HL-60/S4 treated with retinoic acid at 250 ng/mL for 4 days and 3 days (cell line): ENCODE data around the gene THRB.

ENCODE experiments used
- in situ Hi-C: fragments of 300-500 bp; cut with MboI; formaldehyde crosslinking; loops from 2 replicates; pipeline ENCODE4 v1.7.0; 2022; ENCODE audit warnings: low sequenced_read_pairs

The THRB gene

GRCh38 chr3:24286405-24286804 lies 208.2 kb downstream of the THRB start:
- in situ Hi-C loops, result no loop called here

DNA sequence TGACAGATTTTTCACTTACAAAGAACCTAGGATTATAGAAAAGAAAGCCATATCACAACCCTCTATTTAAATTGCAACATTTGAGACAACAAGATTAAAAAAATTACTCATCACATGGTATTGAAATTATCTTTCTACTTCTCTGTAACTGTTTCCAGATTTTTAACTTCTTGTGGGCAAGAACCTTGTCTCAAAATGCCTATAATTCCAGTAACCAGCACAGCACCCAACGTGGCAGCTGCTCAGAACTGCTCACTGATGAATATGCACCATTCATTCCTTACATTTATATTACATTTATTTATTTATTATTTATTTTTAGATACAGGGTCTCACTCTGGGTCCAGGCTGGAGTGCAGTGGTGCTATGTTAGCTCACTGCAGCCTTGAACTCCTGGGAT lies 216.1 kb downstream of the THRB start:
- in situ Hi-C loops, result no loop called here

GRCh38 chr3:24273491-24273890 lies 221.2 kb downstream of the THRB start:
- in situ Hi-C loops, result no loop called here

GRCh38 chr3:24272875-24273274 lies 221.8 kb downstream of the THRB start:
- in situ Hi-C loops, result no loop called here

GRCh38 chr3:24272408-24272807 lies 222.2 kb downstream of the THRB start:
- in situ Hi-C loops, result no loop called here

GRCh38 chr3:24271228-24271627 lies 223.4 kb downstream of the THRB start:
- in situ Hi-C loops, result no loop called here

- in situ Hi-C loops, result no loop called here
Measured at GRCh38 chr3:24270744-24271143, 223.9 kb downstream of the THRB start.

DNA sequence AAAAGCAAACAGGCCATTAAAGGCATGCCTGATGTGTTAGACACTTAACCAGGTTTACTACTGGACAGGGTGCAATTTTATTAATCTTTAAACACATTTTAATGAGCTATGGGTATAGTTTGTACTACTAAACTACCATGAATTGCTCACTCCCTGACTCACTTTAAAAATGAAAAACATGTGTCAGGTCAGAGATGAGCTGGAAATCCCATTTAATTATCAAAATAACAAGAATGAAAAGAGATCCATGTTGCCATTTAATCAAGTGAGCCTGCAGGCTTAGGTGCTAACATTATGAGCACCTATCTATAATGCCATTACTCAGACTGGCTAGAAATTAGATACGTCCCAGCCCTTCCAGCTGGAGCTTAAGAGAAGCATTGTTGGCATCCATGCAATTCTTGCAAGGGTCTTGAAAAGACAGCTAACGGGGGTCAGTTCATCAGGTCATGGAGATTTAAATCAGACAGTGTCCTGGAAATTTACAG lies 224.4 kb downstream of the THRB start:
- in situ Hi-C loops, result no loop called here

DNA sequence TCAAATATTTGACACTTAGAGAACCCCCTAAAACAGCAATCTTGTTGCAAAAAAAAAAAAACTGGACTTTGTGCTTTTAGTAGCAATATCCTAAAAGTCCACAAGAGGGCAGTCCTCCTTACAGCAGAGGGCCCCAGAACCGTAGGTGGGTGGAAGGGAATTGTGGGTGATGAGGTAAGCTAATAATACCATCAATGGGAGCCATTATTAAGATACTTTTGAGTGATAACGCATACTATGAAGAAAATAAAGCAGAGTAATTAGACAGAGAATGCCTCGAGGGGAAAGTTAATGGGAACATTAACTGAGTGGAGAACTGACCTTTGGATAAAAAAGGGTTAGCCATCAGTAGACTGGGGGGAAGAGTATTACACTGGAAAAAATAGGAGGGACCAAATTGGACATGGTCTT lies 229.9 kb downstream of the THRB start:
- in situ Hi-C loops, result no loop called here

GRCh38 chr3:24264011-24264410 lies 230.6 kb downstream of the THRB start:
- in situ Hi-C loops, result no loop called here

DNA sequence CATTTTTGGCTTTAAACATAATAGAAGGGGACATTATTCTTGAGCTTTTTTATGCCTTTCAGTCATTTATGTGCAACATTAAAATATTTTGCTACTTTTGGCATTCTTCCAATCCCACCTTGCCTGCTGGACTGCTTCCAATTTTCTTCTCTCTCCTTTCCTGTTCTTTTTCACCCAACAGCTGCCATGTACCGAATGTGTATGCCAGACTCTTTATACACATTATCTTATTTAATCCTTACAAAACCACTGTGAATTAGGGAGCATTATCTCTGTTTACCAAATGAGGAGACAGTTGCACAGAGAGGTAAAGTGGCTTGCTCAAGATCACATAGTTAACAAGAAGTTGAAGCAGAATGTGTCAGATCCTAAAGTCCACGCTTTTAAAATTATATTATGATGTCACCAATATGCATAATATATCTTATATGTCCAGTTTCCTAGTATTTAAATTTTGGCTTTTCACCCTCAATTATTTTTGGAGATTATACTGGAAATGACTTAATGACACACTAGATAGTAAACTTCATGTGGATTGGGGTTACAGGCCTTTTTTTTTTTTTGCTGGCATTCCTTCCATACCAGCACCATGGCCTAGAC lies 231.5 kb downstream of the THRB start:
- in situ Hi-C loops, result no loop called here

GRCh38 chr3:24261521-24261920 lies 233.1 kb downstream of the THRB start:
- in situ Hi-C loops, result no loop called here

DNA sequence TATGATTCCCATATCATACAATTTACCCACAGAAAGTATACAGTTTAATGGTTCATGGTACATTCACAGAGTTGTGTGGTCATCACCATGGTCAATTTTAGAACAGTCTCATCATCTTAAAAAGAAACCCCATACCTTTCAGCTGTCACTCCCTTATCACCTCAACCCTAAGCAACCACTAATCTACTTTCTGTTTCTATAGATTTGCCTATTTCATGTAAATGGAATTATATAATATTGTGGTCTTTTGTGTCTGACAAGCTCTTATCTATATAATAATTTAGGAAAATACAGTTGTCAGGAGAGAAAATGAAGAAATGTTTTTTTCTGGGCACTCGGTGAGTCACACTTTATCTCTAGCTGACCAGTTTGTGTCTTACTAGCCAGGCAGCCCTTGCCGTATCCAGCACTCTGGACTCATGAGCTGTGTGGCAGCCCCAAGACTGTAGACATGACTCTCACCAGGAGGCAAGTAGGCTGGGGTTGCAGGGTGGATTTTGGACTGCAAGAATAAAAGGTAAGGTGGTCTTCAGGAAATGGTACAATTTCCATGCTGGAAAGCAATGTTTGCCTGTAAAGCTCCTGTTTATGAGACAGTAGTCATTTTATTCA lies 234.6 kb downstream of the THRB start:
- in situ Hi-C loops, result no loop called here

DNA sequence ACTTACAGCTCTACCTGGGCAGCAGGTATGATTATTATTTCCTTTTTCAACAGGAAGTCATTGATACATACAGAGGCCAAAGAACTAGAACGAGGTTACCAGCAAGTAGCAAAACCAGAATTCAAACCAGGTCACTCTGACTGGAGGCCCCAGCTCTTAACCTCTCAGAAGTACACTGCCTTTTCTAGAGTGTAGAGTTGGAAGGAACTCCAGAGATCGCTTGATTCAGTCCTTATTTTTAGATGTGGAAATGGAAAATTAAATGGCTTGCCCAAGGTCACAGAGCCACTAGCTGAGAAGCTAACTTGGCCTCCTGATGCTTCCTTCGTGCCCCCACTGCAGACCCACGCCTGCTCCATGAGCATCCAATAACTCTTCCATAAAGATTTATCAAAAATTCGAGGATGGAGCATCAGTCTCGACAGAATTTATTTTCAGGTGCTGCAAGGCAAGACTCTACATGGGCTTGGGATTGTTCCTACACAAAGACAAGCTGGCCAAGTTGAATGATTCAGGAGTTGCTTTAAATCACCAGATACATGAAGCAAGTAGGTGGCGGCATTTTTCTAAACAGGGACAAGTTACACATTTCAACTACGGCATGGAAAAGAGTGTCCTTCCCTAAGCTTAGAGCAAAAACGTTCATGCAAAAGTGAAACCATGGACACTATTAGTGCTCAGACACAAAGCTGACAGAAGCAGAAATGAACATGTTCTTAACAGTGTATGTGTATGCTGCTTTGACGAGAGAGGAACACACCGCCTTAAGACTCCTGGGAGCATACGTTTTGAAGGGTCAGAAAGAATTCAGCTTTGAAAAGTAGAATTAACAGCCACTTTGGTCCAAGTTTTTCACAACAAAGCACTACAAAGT lies 235.7 kb downstream of the THRB start:
- in situ Hi-C loops, result no loop called here

GRCh38 chr3:24258260-24258659 lies 236.4 kb downstream of the THRB start:
- in situ Hi-C loops, result no loop called here

DNA sequence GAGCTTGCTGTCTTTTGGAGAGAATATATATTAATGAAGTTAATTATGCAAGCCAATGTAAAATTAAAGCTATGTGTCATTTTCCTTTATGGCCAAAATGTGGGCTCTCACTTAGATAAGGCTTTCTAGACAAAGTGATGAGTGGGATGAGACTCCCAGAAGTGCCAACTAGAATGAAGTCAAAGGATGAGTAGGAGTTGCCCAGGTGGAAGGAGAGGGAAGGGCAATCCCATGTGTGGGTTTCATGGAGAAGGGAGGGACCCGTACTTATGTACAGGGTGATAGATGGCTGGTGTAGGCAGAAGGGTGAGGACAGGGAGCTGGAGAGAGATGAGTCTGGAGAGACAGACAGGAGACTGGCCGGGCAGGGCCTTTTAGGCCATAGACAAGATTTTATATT lies 239.2 kb downstream of the THRB start:
- in situ Hi-C loops, result no loop called here

DNA sequence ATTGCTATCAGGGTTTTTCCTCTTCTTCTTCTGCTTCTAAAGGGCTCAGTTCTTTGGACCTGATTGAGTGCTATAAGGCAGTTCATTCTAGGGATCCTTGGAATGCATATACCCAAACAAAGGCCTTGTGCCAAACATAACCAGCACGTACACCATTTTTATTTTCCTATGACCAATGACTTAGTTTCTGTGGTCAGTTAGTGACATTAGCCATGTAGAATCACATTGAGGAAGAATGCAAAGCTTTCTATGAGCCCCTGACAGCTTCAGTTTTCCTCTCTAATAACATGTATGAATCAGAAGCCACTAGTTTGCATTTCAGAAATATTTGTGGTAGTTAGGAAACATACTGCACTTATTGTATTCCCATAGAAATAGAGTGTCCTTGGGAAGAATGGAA lies 240.0 kb downstream of the THRB start:
- in situ Hi-C loops, result no loop called here

DNA sequence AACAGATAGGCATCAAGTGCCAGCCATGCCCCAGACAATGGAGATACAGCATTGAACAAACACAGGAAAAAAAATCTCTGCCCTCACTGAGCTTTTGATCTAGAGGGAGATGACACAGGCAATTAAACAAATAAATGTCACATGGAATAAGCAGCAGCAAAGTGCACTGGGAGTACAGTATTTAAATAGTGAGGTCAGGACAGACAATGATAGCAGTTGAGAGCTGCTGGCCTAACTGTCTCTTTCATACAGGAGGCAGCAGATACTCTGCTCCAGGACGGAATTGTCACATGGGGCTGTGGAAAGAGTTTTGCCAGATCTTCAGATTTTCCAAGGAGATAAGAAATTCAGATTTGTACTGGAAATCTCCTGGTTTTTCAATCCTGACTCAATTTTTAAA lies 241.3 kb downstream of the THRB start:
- in situ Hi-C loops, result no loop called here

DNA sequence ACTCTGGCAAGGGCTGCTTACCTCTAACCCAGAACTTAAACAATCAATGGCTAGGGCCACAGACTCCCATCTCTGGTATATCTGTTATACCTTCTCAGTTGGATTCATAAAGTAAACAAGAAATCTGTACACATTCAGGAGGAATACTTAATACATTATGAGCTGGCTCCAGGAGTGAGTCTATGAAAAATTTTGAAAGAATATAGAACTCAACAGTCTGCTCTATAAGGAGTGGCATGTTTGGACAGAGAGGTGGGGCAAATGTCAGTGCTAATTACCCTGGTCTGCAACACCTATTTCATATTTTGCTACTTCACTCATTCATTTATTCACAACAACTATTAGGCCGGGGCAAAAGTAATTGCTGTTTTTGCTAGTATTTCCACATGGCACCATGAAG lies 245.1 kb downstream of the THRB start:
- in situ Hi-C loops, result no loop called here

GRCh38 chr3:24245056-24245455 lies 249.6 kb downstream of the THRB start:
- in situ Hi-C loops, result no loop called here

DNA sequence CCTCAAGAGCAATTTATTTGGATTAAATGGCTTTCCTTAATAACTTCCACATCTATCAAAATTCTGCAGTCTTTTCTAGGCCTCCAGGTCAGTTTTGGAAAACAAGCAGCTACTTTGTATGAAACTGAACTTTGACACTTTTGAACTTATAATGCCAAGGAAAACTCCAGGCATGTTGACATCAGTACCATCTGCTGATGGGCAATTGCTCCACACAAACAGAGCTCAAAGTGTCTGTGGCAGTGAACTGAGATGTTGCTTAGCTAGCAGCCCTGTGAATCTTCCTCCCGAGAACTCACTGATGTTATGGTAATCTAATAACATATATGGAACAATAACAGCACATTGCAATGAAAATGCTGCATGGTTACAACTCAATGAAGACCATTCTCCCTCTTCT lies 250.2 kb downstream of the THRB start:
- in situ Hi-C loops, result no loop called here
